Trophoblast cell (in vitro differentiated cells and primary cell): Measurements from ENCODE around the gene GBE1.

Experiments
- DNase-seq, 2 donors: peaks; one replicate each; pipeline ENCODE4 v3.0.0-alpha.2; 2016
- H2AFZ ChIP-seq: 2 replicates; pipeline ENCODE4 v1.6.1; 2013; ENCODE audit warnings: low read length, moderate library complexity, mild to moderate bottlenecking; ENCODE audit not compliant: insufficient read depth, poor library complexity
- H2AK5ac ChIP-seq: 2 replicates; pipeline ENCODE4 v1.6.1; 2013; ENCODE audit warnings: mild to moderate bottlenecking, low read length
- H2BK120ac ChIP-seq: 2 replicates; pipeline ENCODE4 v1.6.1; 2013; ENCODE audit warnings: low read length, mild to moderate bottlenecking, moderate library complexity; ENCODE audit not compliant: insufficient read depth, poor library complexity
- H2BK12ac ChIP-seq: 2 replicates; pipeline ENCODE4 v1.6.1; 2013; ENCODE audit warnings: mild to moderate bottlenecking, low read length, moderate library complexity
- H2BK5ac ChIP-seq: 2 replicates; pipeline ENCODE4 v1.6.1; 2013; ENCODE audit warnings: low read length, low read depth, moderate library complexity, mild to moderate bottlenecking; ENCODE audit not compliant: poor library complexity
- H3K14ac ChIP-seq: 2 replicates; pipeline ENCODE4 v1.6.1; 2013; ENCODE audit warnings: mild to moderate bottlenecking, low read length
- H3K18ac ChIP-seq: 2 replicates; pipeline ENCODE4 v1.6.1; 2013; ENCODE audit warnings: mild to moderate bottlenecking, low read length
- H3K23ac ChIP-seq: 2 replicates; pipeline ENCODE4 v1.6.1; 2013; ENCODE audit warnings: low read length
- H3K27ac ChIP-seq: 2 replicates; pipeline ENCODE4 v1.5.1; 2013; ENCODE audit warnings: low read depth, mild to moderate bottlenecking, inconsistent platforms, low read length, moderate library complexity
- H3K27me3 ChIP-seq: 2 replicates; pipeline ENCODE4 v1.6.1; 2013; ENCODE audit warnings: inconsistent platforms, mild to moderate bottlenecking, low read length, moderate library complexity; ENCODE audit not compliant: insufficient read depth
- H3K36me3 ChIP-seq, 2 experiments: 1 replicate in 1 of 2; 2 replicates in 1 of 2; pipeline ENCODE4 v1.6.1; 2013; ENCODE audit warnings: low read length in 2 of 2, mild to moderate bottlenecking in 2 of 2, moderate library complexity in 1 of 2; ENCODE audit not compliant: insufficient read depth in 2 of 2, control insufficient read depth in 1 of 2
- H3K4ac ChIP-seq: 2 replicates; pipeline ENCODE4 v1.6.1; 2013; ENCODE audit warnings: low read depth, mild to moderate bottlenecking, low read length, moderate library complexity
- H3K4me1 ChIP-seq, 2 experiments: 1 replicate in 1 of 2; 2 replicates in 1 of 2; pipeline ENCODE4 v1.6.1; 2013; ENCODE audit warnings: low read length in 2 of 2, mild to moderate bottlenecking in 2 of 2, moderate library complexity in 1 of 2; ENCODE audit not compliant: insufficient read depth in 2 of 2, control insufficient read depth in 1 of 2
- H3K4me2 ChIP-seq: 2 replicates; pipeline ENCODE4 v1.6.1; 2013; ENCODE audit warnings: inconsistent platforms, mild to moderate bottlenecking, low read length, moderate library complexity
- H3K4me3 ChIP-seq: 2 replicates; pipeline ENCODE4 v1.5.1; 2013; ENCODE audit warnings: mild to moderate bottlenecking, low read depth, low read length, inconsistent platforms
- H3K79me1 ChIP-seq: one replicate; pipeline ENCODE4 v1.6.1; 2013; ENCODE audit warnings: low read length
- H3K79me2 ChIP-seq: 2 replicates; pipeline ENCODE4 v1.6.1; 2013; ENCODE audit warnings: low read length, mild to moderate bottlenecking; ENCODE audit not compliant: control insufficient read depth, insufficient read depth, poor library complexity
- H3K9ac ChIP-seq: 2 replicates; pipeline ENCODE4 v1.6.1; 2013; ENCODE audit warnings: mild to moderate bottlenecking, low read length
- H3K9me3 ChIP-seq: 2 replicates; pipeline ENCODE4 v1.6.1; 2013; ENCODE audit warnings: low read depth, mild to moderate bottlenecking, control low read depth, inconsistent platforms, low read length; ENCODE audit not compliant: insufficient read depth
- H4K12ac ChIP-seq: 2 replicates; pipeline ENCODE4 v1.6.1; 2013; ENCODE audit warnings: low read depth, mild to moderate bottlenecking, low read length, moderate library complexity
- H4K8ac ChIP-seq: 2 replicates; pipeline ENCODE4 v1.6.1; 2013; ENCODE audit warnings: low read depth, mild to moderate bottlenecking, low read length, moderate library complexity
- H4K91ac ChIP-seq: one replicate; pipeline ENCODE4 v1.6.1; 2013; ENCODE audit warnings: low read depth, mild to moderate bottlenecking, low read length, moderate library complexity
- WGBS: extraction: QIAGEN DNeasy Blood & Tissue Kit; methylation state at CpG from one replicate; pipeline ENCODE4 v1.1.7; 2013; ENCODE audit warnings: missing lambda C conversion rate; ENCODE audit not compliant: insufficient read length, insufficient coverage; ENCODE audit errors: extremely low coverage; 5-methylcytosine and 5-hydroxymethylcytosine counted together

GBE1 gene

GRCh38 chr3:81451140-81451539 lies 310.3 kb downstream of the GBE1 start:
- H3K18ac ChIP-seq, result no peak overlapping the region
- H3K4me1 ChIP-seq, result peaks cover 0 to 2% of the 10 kb centered on the region in 2 experiments
- no peaks in the 10 kb centered on the region for H3K79me1 ChIP-seq
- H2BK5ac ChIP-seq, result no peak overlapping the region
- no peak overlapping the region for H3K14ac ChIP-seq
- no peak overlapping the region for H2BK120ac ChIP-seq
- H2BK12ac ChIP-seq, result no peak overlapping the region
- H3K23ac ChIP-seq, result no peak overlapping the region
- H3K4ac ChIP-seq, result no peak overlapping the region
- H2AK5ac ChIP-seq, result no peak overlapping the region
- H4K91ac ChIP-seq, result no peak overlapping the region
- no peak overlapping the region for H3K4me3 ChIP-seq
- H3K27ac ChIP-seq, result no peak overlapping the region
- H3K9ac ChIP-seq, result no peak overlapping the region
- H3K4me2 ChIP-seq, result no peak overlapping the region
- H4K12ac ChIP-seq, result no peak overlapping the region
- H3K9me3 ChIP-seq, result no peaks in the 10 kb centered on the region
- no peak overlapping the region for H2AFZ ChIP-seq
- no CpG with 5 or more reads among the region's 2 CpGs for WGBS
- H3K79me2 ChIP-seq, result no peaks in the 10 kb centered on the region
- H3K36me3 ChIP-seq, result no peaks in the 10 kb centered on the region
- H4K8ac ChIP-seq, result no peak overlapping the region
- no peak for DNase-seq
- no peaks in the 10 kb centered on the region for H3K27me3 ChIP-seq

GRCh38 chr3:81446806-81447205 lies 314.6 kb downstream of the GBE1 start:
- no peak overlapping the region for H4K8ac ChIP-seq
- no peak overlapping the region for H2BK120ac ChIP-seq
- DNase-seq, result no peak
- WGBS, result no CpG with 5 or more reads among the region's 1 CpG
- H3K79me2 ChIP-seq, result no peaks in the 10 kb centered on the region
- no peak overlapping the region for H4K91ac ChIP-seq
- no peaks in the 10 kb centered on the region for H3K4me1 ChIP-seq
- H3K4me2 ChIP-seq, result no peak overlapping the region
- no peaks in the 10 kb centered on the region for H3K27me3 ChIP-seq
- H3K36me3 ChIP-seq, result no peaks in the 10 kb centered on the region
- H3K18ac ChIP-seq, result no peak overlapping the region
- no peaks in the 10 kb centered on the region for H3K9me3 ChIP-seq
- H4K12ac ChIP-seq, result no peak overlapping the region
- H3K4me3 ChIP-seq, result no peak overlapping the region
- H3K4ac ChIP-seq, result no peak overlapping the region
- no peak overlapping the region for H3K23ac ChIP-seq
- H2AFZ ChIP-seq, result no peak overlapping the region
- no peak overlapping the region for H3K14ac ChIP-seq
- no peak overlapping the region for H2BK5ac ChIP-seq
- H3K9ac ChIP-seq, result no peak overlapping the region
- no peaks in the 10 kb centered on the region for H3K79me1 ChIP-seq
- no peak overlapping the region for H2AK5ac ChIP-seq
- H2BK12ac ChIP-seq, result no peak overlapping the region
- no peak overlapping the region for H3K27ac ChIP-seq

GRCh38 chr3:81445712-81446111 lies 315.7 kb downstream of the GBE1 start:
- Histone ChIP-seq H3K9ac (no peak overlapping the region), H3K4me1 (no peaks in the 10 kb centered on the region), H3K79me1 (no peaks in the 10 kb centered on the region), H2BK5ac (no peak overlapping the region), H3K18ac (no peak overlapping the region), H3K4me2 (no peak overlapping the region), H3K23ac (no peak overlapping the region), H3K9me3 (no peaks in the 10 kb centered on the region), H2AK5ac (no peak overlapping the region), H2AFZ (no peak overlapping the region), H4K12ac (no peak overlapping the region), H3K27ac (no peak overlapping the region), H3K4ac (no peak overlapping the region), H3K36me3 (no peaks in the 10 kb centered on the region), H3K4me3 (no peak overlapping the region), H3K14ac (no peak overlapping the region), H2BK12ac (no peak overlapping the region), H3K27me3 (no peaks in the 10 kb centered on the region), H4K91ac (no peak overlapping the region), H2BK120ac (no peak overlapping the region), H4K8ac (no peak overlapping the region), H3K79me2 (no peaks in the 10 kb centered on the region)
- DNase-seq, result no peak
- WGBS, result no CpG with 5 or more reads among the region's 4 CpGs

GRCh38 chr3:81444817-81445460 lies 316.5 kb downstream of the GBE1 start:
- no peak overlapping the region for H2BK120ac ChIP-seq
- H3K9me3 ChIP-seq, result no peaks in the 10 kb centered on the region
- H3K36me3 ChIP-seq, result no peaks in the 10 kb centered on the region
- no peak overlapping the region for H2BK12ac ChIP-seq
- H3K18ac ChIP-seq, result no peak overlapping the region
- H4K91ac ChIP-seq, result no peak overlapping the region
- no peak overlapping the region for H3K27ac ChIP-seq
- no peak overlapping the region for H3K9ac ChIP-seq
- H3K14ac ChIP-seq, result no peak overlapping the region
- H3K79me2 ChIP-seq, result no peaks in the 10 kb centered on the region
- DNase-seq, result no peak
- no peaks in the 10 kb centered on the region for H3K79me1 ChIP-seq
- H4K12ac ChIP-seq, result no peak overlapping the region
- no peak overlapping the region for H4K8ac ChIP-seq
- no peak overlapping the region for H3K4ac ChIP-seq
- H2AFZ ChIP-seq, result no peak overlapping the region
- H2AK5ac ChIP-seq, result no peak overlapping the region
- H3K27me3 ChIP-seq, result no peaks in the 10 kb centered on the region
- no peak overlapping the region for H3K23ac ChIP-seq
- WGBS, result no CpG with 5 or more reads among the region's 4 CpGs
- no peak overlapping the region for H2BK5ac ChIP-seq
- H3K4me1 ChIP-seq, result no peaks in the 10 kb centered on the region
- H3K4me3 ChIP-seq, result no peak overlapping the region
- H3K4me2 ChIP-seq, result no peak overlapping the region
